D721Med (cell line): ENCODE results near the gene URM1.

ENCODE experiments used
- DNase-seq: peaks from one replicate; pipeline ENCODE4 v3.0.0; 2011; ENCODE audit warnings: low spot score; ENCODE audit not compliant: insufficient read length
- FAIRE-seq: peaks from 2 replicates; lab custom pipeline; 2011; peaks lifted over from hg19 to GRCh38; lab: Jason Lieb, UNC
- CTCF ChIP-seq: IDR thresholded peaks from 2 replicates; pipeline ENCODE4 v1.5.1; 2012; ENCODE audit warnings: mild to moderate bottlenecking, control low read depth; ENCODE audit not compliant: insufficient read depth; ENCODE audit errors: missing control alignments

The URM1 gene

GRCh38 chr9:128392302-128393144 lies 21.3 kb downstream of the URM1 start:
- no peak for TF ChIP-seq CTCF
- FAIRE-seq (no peak), DNase-seq (no peak)

GRCh38 chr9:128393145-128393775 lies 22.1 kb downstream of the URM1 start:
- DNase-seq (no peak), FAIRE-seq (no peak)
- no peak for TF ChIP-seq CTCF

GRCh38 chr9:128393970-128394369 lies 22.8 kb downstream of the URM1 start:
- FAIRE-seq (no peak), DNase-seq (no peak)
- TF ChIP-seq CTCF = no peak

- FAIRE-seq = no peak
- TF ChIP-seq CTCF = no peak
- no peak for DNase-seq
Observed at GRCh38 chr9:128394379-128395168, 23.4 kb downstream of the URM1 start.

GRCh38 chr9:128396970-128397613 lies 25.9 kb downstream of the URM1 start:
- no peak for DNase-seq
- no peak for FAIRE-seq
- TF ChIP-seq CTCF = no peak

- DNase-seq (no peak), FAIRE-seq (no peak)
- no peak for TF ChIP-seq CTCF
Observed at GRCh38 chr9:128397831-128398230, 26.7 kb downstream of the URM1 start.
